ENCODE measurements around the gene VPS16. TPM values are rescaled to one million over a fixed set of nuclear protein-coding genes. Genes with fewer than 3 reads are reported as not detected.

Gene VPS16
- total RNA-seq, 1 experiment from 2014 or later: 26.2 TPM

- TF ChIP-seq ATF6 (CRISPR knock-in tag; IDR thresholded peaks at IDR 0.05) (no peak), MAX (CRISPR knock-in tag; IDR thresholded peaks at IDR 0.05) (no peak), ZNF532 (CRISPR knock-in tag; IDR thresholded peaks at IDR 0.05; ENCODE audit: borderline replicate concordance) (no peak), ZNF425 (CRISPR knock-in tag; conservative IDR thresholded peaks at IDR 0.05) (no peak)
Observed at GRCh38 chr20:2859330-2860121, 19.0 kb downstream of the VPS16 start (continued).

- DNase-seq (ENCODE audit: low spot score): no peak
- H3K27ac Mint-ChIP-seq: no peak overlapping the region
- H3K9me3 Mint-ChIP-seq: no peaks in the 10 kb centered on the region
- no peaks in the 10 kb centered on the region for H3K27me3 Mint-ChIP-seq (ENCODE audit: low read depth)
- TF ChIP-seq GABPB1 (CRISPR knock-in tag; IDR thresholded peaks at IDR 0.05): no peak
- no peaks in the 10 kb centered on the region for H3K36me3 Mint-ChIP-seq
- H3K4me1 Mint-ChIP-seq: no peaks in the 10 kb centered on the region
- CTCF ChIA-PET: interaction anchor here (0.7 to 2.2 kb wide), 5 partner anchors 9 to 174 kb away, joined by 3 to 5 read pairs (median 4); partner anchors contain the start of gene CPXM1
- POLR2A ChIA-PET: no interaction called here
- no peak overlapping the region for H3K4me3 Mint-ChIP-seq
- no peak for ATAC-seq
Observed at GRCh38 chr20:2864626-2865025, 24.1 kb downstream of the VPS16 start.

GRCh38 chr20:2865101-2865500 is 24.6 kb downstream of the VPS16 start:
- Mint-ChIP-seq H3K27ac (no peak overlapping the region), H3K36me3 (no peaks in the 10 kb centered on the region), H3K9me3 (no peaks in the 10 kb centered on the region), H3K4me1 (no peaks in the 10 kb centered on the region), H3K27me3 (ENCODE audit: low read depth) (no peaks in the 10 kb centered on the region), H3K4me3 (no peak overlapping the region)
- POLR2A ChIA-PET: no interaction called here
- CTCF ChIA-PET: interaction anchor here (0.5 to 2.2 kb wide), 13 partner anchors 9 to 204 kb away, joined by 3 to 8 read pairs (median 3); partner anchors contain the start of genes CPXM1 and TMEM239
- DNase-seq (ENCODE audit: low spot score) (no peak), ATAC-seq (no peak)
- TF ChIP-seq MAX (CRISPR knock-in tag; IDR thresholded peaks at IDR 0.05) (no peak), E2F5 (CRISPR knock-in tag; IDR thresholded peaks at IDR 0.05) (no peak), ZSCAN18 (CRISPR knock-in tag; IDR thresholded peaks at IDR 0.05) (no peak), ZNF121 (CRISPR knock-in tag; IDR thresholded peaks at IDR 0.05) (no peak), FOXJ3 (CRISPR knock-in tag; IDR thresholded peaks at IDR 0.05; ENCODE audit: borderline replicate concordance) (no peak), ZNF425 (CRISPR knock-in tag; conservative IDR thresholded peaks at IDR 0.05) (no peak), NFE2L1 (CRISPR knock-in tag; IDR thresholded peaks at IDR 0.05) (no peak), PREB (CRISPR knock-in tag; IDR thresholded peaks at IDR 0.05; ENCODE audit: borderline replicate concordance) (no peak), GRHL2 (CRISPR knock-in tag; IDR thresholded peaks at IDR 0.05; ENCODE audit: insufficient replicate concordance, severe bottlenecking) (no peak), TEAD1 (CRISPR knock-in tag; IDR thresholded peaks at IDR 0.05) (no peak)
